ENCODE results near the gene IL1R2. TPM values are rescaled to one million over a fixed set of nuclear protein-coding genes. Genes with fewer than 3 reads are reported as not detected.

The IL1R2 gene, protein sequence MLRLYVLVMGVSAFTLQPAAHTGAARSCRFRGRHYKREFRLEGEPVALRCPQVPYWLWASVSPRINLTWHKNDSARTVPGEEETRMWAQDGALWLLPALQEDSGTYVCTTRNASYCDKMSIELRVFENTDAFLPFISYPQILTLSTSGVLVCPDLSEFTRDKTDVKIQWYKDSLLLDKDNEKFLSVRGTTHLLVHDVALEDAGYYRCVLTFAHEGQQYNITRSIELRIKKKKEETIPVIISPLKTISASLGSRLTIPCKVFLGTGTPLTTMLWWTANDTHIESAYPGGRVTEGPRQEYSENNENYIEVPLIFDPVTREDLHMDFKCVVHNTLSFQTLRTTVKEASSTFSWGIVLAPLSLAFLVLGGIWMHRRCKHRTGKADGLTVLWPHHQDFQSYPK
- polyA plus RNA-seq, result 1.6 TPM in 1 of 2 replicates, not detected in the other

DNA sequence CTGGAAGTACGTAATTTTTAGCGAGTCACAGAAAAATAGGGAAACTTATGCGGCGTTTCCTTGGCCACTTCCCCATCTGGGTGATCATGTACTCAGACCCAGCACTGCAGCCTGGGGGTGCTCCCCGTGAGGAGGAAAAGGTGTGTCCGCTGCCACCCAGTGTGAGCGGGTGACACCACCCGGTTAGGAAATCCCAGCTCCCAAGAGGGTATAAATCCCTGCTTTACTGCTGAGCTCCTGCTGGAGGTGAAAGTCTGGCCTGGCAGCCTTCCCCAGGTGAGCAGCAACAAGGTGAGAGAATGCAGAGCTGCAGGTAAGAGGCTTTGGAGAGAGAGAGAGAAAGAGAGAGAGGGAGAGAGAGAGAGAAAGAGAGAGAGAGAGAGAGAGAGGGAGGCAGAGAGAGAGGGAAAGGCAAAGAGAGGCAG is at the start of gene IL1R2:
IL1R2 (plus strand) TSS at position 240 of the 425 bp plus-strand sequence. CDS start 16,616 bp downstream, outside the sequence.

Other genes starting within 250 kb of the IL1R2 start
- 0.35 and 0.55 TPM in 2 replicates for gene IL1R1, start 150.8 kb downstream of the IL1R2 start, polyA plus RNA-seq
- gene IL1RL2, start 195.1 kb downstream of the IL1R2 start, polyA plus RNA-seq, result 1.1 TPM in 1 of 2 replicates, not detected in the other